HG03469 (cell line): ENCODE results near the gene ATP6V1G2.
"Not testable (repeated sequence)": the region's sequence is repeated elsewhere in the genome, so short reads cannot be mapped to it uniquely, and the experiment has no call there.

Experiments used
- ATAC-seq: cut with Tn5 transposase; IDR thresholded peaks from one replicate; pipeline ENCODE4 v1.9.1; 2021; ENCODE audit warnings: mild to moderate bottlenecking, moderate library complexity, moderate number of reproducible peaks; ENCODE audit not compliant: unreplicated experiment

The ATP6V1G2 gene

DNA sequence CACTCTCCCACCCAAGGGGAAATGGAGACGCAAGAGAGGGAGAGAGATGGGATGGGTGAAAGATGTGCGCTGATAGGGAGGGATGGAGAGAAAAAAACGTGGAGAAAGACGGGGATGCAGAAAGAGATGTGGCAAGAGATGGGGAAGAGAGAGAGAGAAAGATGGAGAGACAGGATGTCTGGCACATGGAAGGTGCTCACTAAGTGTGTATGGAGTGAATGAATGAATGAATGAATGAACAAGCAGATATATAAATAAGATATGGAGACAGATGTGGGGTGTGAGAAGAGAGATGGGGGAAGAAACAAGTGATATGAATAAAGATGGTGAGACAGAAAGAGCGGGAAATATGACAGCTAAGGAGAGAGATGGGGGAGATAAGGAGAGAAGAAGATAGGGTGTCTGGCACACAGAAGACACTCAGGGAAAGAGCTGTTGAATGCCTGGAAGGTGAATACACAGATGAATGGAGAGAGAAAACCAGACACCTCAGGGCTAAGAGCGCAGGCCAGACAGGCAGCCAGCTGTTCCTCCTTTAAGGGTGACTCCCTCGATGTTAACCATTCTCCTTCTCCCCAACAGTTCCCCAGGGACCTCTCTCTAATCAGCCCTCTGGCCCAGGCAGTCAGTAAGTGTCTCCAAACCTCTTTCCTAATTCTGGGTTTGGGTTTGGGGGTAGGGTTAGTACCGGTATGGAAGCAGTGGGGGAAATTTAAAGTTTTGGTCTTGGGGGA lies 29.7 kb upstream of the ATP6V1G2 start:
- ATAC-seq = no peak

DNA sequence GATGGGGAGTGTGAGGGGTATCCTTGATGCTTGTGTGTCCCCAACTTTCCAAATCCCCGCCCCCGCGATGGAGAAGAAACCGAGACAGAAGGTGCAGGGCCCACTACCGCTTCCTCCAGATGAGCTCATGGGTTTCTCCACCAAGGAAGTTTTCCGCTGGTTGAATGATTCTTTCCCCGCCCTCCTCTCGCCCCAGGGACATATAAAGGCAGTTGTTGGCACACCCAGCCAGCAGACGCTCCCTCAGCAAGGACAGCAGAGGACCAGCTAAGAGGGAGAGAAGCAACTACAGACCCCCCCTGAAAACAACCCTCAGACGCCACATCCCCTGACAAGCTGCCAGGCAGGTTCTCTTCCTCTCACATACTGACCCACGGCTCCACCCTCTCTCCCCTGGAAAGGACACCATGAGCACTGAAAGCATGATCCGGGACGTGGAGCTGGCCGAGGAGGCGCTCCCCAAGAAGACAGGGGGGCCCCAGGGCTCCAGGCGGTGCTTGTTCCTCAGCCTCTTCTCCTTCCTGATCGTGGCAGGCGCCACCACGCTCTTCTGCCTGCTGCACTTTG lies 29.0 kb upstream of the ATP6V1G2 start, which contains the start of gene TNF:
Gene TNF (plus strand): TSS at position 231 of the 567 bp plus-strand sequence. CDS start 177 bp downstream, at position 408.
- ATAC-seq = no peak

DNA sequence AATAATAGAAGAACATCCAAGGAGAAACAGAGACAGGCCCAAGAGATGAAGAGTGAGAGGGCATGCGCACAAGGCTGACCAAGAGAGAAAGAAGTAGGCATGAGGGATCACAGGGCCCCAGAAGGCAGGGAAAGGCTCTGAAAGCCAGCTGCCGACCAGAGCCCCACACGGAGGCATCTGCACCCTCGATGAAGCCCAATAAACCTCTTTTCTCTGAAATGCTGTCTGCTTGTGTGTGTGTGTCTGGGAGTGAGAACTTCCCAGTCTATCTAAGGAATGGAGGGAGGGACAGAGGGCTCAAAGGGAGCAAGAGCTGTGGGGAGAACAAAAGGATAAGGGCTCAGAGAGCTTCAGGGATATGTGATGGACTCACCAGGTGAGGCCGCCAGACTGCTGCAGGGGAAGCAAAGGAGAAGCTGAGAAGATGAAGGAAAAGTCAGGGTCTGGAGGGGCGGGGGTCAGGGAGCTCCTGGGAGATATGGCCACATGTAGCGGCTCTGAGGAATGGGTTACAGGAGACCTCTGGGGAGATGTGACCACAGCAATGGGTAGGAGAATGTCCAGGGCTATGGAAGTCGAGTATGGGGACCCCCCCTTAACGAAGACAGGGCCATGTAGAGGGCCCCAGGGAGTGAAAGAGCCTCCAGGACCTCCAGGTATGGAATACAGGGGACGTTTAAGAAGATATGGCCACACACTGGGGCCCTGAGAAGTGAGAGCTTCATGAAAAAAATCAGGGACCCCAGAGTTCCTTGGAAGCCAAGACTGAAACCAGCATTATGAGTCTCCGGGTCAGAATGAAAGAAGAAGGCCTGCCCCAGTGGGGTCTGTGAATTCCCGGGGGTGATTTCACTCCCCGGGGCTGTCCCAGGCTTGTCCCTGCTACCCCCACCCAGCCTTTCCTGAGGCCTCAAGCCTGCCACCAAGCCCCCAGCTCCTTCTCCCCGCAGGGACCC lies 28.0 kb upstream of the ATP6V1G2 start:
- ATAC-seq = no peak

DNA sequence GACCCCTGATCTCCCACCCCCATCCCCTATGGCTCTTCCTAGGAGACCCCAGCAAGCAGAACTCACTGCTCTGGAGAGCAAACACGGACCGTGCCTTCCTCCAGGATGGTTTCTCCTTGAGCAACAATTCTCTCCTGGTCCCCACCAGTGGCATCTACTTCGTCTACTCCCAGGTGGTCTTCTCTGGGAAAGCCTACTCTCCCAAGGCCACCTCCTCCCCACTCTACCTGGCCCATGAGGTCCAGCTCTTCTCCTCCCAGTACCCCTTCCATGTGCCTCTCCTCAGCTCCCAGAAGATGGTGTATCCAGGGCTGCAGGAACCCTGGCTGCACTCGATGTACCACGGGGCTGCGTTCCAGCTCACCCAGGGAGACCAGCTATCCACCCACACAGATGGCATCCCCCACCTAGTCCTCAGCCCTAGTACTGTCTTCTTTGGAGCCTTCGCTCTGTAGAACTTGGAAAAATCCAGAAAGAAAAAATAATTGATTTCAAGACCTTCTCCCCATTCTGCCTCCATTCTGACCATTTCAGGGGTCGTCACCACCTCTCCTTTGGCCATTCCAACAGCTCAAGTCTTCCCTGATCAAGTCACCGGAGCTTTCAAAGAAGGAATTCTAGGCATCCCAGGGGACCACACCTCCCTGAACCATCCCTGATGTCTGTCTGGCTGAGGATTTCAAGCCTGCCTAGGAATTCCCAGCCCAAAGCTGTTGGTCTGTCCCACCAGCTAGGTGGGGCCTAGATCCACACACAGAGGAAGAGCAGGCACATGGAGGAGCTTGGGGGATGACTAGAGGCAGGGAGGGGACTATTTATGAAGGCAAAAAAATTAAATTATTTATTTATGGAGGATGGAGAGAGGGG lies 27.1 kb upstream of the ATP6V1G2 start:
- ATAC-seq = no peak

DNA sequence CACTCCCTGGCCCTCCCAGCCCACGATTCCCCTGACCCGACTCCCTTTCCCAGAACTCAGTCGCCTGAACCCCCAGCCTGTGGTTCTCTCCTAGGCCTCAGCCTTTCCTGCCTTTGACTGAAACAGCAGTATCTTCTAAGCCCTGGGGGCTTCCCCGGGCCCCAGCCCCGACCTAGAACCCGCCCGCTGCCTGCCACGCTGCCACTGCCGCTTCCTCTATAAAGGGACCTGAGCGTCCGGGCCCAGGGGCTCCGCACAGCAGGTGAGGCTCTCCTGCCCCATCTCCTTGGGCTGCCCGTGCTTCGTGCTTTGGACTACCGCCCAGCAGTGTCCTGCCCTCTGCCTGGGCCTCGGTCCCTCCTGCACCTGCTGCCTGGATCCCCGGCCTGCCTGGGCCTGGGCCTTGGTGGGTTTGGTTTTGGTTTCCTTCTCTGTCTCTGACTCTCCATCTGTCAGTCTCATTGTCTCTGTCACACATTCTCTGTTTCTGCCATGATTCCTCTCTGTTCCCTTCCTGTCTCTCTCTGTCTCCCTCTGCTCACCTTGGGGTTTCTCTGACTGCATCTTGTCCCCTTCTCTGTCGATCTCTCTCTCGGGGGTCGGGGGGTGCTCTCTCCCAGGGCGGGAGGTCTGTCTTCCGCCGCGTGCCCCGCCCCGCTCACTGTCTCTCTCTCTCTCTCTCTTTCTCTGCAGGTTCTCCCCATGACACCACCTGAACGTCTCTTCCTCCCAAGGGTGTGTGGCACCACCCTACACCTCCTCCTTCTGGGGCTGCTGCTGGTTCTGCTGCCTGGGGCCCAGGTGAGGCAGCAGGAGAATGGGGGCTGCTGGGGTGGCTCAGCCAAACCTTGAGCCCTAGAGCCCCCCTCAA lies 25.9 kb upstream of the ATP6V1G2 start, which contains the start of gene LTA:
Gene LTA (plus strand): TSS at position 249 of the 871 bp plus-strand sequence. CDS start 454 bp downstream, at position 703.
- ATAC-seq = no peak

DNA sequence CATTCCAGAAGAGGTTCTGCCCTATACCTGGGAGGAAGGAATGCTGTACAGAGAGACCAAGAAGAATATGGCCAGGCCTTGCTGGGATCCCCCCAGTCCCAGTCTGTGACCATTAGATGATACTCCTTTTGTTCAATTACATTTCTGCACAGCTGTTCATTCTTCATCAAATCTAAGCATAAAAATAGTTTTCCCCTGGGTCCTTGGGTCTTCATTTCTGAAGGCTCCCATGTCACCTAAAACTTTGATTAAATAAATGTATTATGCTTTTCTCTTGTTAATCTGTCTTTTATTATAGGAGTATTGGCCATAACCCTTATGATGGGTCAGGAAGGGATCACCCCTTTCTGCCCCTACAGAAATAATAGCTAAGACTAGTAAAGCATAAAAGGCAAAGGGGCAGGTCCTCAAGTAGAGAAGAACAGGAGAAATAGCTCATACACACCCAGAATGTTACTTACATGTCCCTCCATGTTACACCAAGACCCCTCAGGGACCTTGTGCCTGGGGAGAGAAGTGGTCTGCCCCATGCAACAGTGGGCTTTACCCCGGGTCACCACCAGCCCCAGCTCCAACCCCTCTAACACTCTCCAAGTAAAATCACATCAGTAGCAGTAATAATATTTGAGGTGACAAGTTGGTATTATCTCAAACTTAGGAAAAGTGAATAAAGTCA lies 23.6 kb upstream of the ATP6V1G2 start:
- no peak for ATAC-seq

DNA sequence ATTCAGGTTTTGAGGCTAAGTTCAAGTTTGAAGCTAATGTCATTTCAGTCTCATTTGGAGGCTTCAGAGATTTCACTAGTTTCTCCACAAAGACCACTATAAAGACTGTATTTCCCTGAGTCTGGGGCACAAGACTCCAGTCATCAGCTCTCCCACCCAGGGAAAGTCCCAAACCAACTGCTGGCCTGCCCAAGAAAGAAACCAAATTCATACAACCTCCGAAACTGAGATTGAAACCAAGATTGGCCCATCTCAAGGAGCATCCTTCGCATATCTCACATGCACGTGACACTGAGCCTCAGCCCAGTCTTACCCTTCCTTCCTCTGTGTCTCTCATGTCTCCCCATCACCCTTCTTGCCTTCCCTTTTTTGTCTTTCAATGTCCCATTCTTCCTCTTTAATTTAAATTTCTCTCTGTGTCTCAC lies 22.1 kb upstream of the ATP6V1G2 start:
- peak; percentile 53 for ATAC-seq

DNA sequence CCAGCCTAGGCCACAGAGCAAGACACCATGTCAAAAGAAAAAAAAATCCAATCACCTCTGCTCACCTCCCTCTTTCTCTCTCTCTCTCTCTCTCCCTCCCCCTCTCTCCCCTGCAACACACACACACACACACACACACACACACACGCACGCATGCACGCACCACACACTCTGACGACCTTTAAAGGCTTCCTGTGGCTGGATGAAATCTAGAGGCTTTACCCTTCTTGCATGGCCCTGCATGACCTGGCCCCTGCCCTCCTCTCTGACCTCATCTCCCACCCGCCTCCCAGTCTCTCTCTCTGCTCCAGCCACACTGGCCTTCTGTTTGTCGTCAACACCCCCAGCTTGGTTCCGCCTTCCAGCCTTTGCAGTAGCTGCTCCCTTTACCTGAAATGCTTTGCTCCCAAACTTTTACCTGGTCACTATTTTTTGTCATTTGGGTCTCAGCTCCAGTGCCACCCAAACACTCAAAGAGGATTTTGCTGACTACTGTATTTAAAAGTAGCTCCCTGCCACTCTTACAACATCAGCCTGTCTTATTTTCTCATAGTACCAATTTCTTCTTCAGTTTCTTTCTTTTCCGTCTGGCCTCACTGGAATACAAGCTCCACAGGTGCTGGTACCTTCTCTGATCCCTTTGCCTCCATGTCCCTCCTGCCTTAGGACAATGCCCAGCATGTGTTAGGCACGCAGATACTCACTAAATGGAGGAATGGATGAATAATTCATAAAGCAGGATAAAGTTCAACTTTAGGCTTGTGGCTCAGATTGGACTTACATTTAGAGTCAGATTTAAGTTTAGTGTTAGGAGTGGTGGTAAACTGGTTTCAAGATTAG lies 21.3 kb upstream of the ATP6V1G2 start:
- no peak for ATAC-seq

DNA sequence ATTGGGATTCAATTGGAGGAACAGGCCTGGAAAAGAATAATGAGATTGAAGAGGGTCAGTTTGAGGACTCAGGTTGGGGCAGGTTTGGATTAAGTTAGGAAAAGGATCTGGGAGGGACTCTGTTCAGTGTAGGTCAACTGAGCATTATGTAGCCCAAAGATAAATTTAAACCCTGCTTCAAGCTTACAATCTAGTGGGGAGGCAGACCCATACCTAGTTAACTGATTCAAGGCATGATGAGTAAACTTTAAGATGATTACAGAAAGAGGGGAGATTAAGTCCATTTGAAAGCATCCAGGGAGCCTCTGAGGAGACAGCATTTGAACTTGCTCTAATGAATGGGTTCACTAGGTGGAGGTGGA lies 14.3 kb upstream of the ATP6V1G2 start:
- no peak for ATAC-seq

DNA sequence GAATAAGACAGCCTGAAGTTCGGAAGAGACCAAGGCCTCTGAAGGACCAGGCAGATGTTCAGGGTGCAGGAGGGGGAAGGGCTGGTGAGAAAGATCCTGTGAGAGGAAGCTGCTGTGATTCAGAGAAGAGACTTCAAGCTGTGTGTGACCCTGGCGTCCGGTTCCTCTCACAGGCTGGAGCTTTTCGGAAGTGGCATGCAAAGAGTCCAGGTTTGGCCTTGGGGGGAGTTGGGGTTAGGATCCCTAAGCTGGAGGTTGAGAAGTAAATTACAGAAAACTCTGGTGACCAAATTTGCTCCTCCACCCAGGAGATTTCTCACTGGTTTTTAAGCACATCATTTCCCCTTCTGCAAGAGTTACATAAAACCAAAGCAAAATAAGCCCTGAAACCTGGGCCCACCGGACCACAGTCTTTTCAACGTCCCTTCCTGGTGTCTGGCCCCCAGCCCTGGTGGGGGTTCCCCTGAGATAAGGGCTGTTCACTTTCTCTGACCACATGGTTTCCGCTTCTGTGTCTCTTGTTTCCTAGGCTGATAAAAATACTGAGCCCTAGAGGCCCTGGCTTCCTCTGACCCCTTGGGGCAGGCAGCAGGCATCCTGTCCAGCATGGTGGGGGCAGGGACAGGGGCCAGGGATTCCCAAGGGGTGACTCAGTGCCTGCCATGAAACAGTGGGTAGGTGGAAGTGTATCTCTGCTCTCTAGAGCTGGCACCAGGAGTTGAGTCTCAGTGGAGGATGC lies 13.7 kb upstream of the ATP6V1G2 start:
- ATAC-seq = peak; percentile 36

DNA sequence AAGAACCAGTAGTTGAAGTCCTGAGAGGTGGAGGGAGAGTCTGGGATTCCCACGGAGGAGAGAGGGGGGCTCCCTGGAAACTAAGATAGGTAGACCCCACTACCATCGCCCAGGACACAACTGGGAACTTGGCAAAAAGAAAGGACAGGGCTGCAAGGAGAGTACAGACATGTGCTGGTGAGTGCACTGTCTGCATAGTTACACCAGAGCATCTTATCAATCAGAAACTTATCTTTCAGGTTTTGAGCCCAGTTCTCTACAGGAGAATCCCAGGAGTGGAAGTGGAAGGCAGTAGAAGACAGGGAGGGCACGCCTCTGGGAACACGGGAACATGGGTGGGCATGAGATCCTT lies 13.2 kb upstream of the ATP6V1G2 start:
- no peak for ATAC-seq

DNA sequence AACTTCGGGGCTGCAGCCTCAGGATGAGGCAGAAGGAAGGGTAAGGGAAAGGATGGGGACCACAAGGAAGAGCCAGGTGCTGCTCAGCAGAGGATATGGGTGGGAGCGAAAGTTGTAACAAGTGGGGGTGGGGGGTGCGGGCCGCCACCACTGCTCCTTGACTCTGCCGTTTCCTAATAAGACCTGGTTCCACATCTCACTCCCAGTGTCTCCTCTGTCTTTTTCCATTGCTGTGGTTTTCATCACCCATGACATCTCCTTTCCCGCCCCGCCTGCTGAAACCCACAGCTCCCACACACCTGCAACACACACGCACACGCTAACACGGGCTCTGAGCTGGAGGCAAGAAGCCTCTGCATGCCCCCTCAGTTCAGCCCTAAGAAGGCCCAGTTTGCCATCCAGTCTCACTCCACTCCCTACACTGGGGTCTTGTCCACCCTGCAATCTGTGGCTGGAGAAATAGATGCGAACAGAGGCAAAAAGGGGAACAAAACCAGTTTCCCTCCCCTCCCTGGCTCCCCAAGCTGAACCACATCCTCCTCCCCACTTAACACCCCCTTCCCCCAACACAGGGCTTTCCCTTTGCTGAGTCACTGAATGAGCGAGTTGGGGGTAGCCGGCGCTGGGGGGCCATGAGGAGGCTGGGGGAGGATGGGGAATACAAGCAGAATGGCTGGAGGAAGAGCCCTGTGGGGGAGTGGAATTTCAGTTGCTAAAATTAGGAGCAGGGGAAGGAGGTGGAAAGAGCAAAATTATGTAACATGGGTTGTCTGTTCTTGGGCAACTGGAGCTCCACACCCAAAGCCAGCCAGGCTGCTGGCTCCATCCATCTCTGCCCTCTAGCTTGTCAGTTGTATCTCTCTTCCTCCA lies 12.5 kb upstream of the ATP6V1G2 start:
- no peak for ATAC-seq

DNA sequence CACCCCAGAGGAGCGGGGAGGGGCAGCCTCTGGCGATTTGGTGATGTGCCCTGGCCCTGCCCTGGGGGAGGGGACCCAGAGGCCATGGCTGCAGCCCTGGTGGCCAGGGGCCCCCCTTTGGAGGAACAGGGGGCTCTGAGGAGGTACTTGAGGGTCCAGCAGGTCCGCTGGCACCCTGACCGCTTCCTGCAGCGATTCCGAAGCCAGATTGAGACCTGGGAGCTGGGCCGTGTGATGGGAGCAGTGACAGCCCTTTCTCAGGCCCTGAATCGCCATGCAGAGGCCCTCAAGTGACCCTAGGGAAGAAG lies 11.9 kb upstream of the ATP6V1G2 start:
- ATAC-seq = no peak

DNA sequence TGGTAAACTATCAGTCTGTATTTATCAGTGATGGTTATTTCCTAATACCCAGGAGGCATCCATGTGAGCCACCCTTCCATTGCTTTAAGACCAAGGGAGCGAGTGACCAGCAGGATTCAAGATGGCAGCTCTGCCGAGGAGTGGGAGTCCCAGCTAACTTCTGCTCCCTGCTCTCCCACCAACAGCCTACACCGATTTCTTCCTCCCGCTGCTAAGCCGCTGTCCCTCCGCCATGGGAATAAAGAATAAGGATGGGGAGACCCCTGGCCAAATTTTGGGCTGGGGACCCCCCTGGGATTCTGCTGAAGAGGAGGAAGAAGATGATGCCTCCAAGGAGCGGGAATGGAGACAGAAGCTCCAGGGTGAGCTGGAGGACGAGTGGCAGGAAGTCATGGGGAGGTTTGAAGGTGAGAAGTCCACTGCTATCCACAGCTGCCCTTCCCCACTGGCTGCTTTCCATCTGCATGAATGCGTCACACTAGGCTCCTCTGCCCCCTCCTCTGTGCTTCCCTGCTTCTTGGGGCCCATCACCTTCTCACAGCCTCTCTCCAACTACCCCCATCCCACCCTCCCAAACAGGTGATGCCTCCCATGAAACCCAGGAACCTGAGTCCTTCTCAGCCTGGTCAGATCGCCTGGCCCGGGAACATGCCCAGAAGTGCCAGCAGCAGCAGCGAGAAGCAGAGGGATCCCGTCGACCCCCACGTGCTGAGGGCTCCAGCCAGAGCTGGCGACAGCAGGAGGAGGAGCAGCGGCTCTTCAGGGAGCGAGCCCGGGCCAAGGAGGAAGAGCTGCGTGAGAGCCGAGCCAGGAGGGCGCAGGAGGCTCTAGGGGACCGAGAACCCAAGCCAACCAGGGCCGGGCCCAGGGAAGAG lies 11.3 kb upstream of the ATP6V1G2 start:
- no peak for ATAC-seq

DNA sequence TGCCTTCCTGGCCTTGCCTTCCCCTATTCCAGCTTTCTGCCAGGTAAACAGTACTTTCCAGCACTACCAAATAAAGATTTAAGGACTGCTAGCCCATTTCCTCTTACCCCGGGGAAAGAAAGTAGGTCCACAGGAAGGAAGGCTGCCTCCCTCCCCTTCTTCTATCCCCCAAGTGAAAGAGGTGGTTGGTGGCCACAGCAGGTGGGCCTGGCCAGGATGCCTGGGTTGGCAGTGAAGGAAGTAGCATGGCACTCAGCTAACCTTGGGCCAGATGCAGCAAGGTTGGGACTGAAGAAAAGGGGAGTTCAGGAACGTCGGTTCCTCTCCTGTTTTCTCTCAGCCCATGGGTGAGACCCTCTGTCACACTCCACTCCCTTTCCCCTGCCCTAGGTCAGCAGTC lies 9.9 kb upstream of the ATP6V1G2 start:
- ATAC-seq = no peak

DNA sequence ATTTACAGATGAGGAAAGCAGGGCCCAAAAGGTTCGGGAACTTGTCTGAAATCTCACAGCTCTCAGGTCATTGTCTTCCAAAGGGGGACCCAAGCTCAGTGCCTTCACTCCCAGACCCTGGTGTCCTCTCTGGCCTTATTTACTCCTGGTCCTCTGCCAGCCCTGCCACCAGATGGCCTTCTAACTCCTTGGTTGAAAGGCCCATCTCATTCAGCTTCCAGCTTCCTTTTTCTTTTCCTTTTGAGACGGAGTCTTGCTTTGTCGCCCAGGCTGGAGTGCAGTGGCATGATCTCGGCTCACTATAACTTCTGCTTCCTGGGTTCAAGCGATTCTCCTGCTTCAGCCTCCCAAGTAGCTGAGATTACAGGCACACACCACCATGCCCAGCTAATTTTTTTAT lies 5.0 kb upstream of the ATP6V1G2 start:
- ATAC-seq = not testable (repeated sequence)
